Panc1 (cell line): ENCODE data around the gene KRTAP5-3. TPM values are rescaled to one million over a fixed set of nuclear protein-coding genes. Genes with fewer than 3 reads are reported as not detected.

Experiments
- ATAC-seq: fragments of 200-7000 bp; cut with Tn5 transposase; 2 replicates; pipeline ENCODE4 v1.9.1; 2020; ENCODE audit warnings: mild to moderate bottlenecking, moderate library complexity
- BruUV-seq: library from RNA; stranded (reverse); fragments of 400-500 nt; replicated peaks from 2 replicates; lab custom pipeline; 2021; lab: Mats Ljungman, UMichigan
- CTCF ChIA-PET: fragments of 300-600 bp; sonication (Branson Sonifier 250); formaldehyde crosslinking; loops from one replicate; lab custom pipeline; 2022; ENCODE audit warnings: antibody characterized with exemption; lab: Charles Lee
- POLR2A ChIA-PET: fragments of 300-600 bp; sonication (Branson Sonifier 250); formaldehyde crosslinking; loops from one replicate; lab custom pipeline; 2022; ENCODE audit warnings: antibody characterized with exemption; lab: Charles Lee
- DNase-seq: peaks from one replicate; pipeline ENCODE4 v3.0.0-alpha.2; 2010; ENCODE audit warnings: low read depth, low spot score
- H3K27ac ChIP-seq: 2 replicates; pipeline ENCODE4 v1.5.1; 2011; ENCODE audit warnings: mild to moderate bottlenecking, low read length, inconsistent platforms
- H3K27me3 ChIP-seq: fragments of 200-500 bp; sonication (Bioruptor generic); 2 replicates; pipeline ENCODE4 v1.6.0; 2014; ENCODE audit warnings: low read length, inconsistent platforms; ENCODE audit not compliant: control insufficient read depth, insufficient read depth
- H3K36me3 ChIP-seq: fragments of 200-500 bp; sonication (Bioruptor generic); 2 replicates; pipeline ENCODE4 v1.5.1; 2014; ENCODE audit warnings: inconsistent platforms, mild to moderate bottlenecking, low read length, moderate library complexity; ENCODE audit not compliant: control insufficient read depth, insufficient read depth
- H3K4me1 ChIP-seq: 2 replicates; pipeline ENCODE4 v1.5.1; 2011; ENCODE audit warnings: inconsistent platforms, mild to moderate bottlenecking, low read length, moderate library complexity; ENCODE audit not compliant: control insufficient read depth, insufficient read depth
- H3K4me3 ChIP-seq, 2 experiments: 2 replicates each; pipeline ENCODE4 v1.5.1; 2011 to 2012; ENCODE audit warnings: low read depth in 2 of 2, low read length in 2 of 2, mild to moderate bottlenecking in 2 of 2, inconsistent platforms in 1 of 2, moderate library complexity in 1 of 2
- H3K9me3 ChIP-seq: fragments of 200-500 bp; sonication (Bioruptor generic); 2 replicates; pipeline ENCODE4 v1.5.1; 2014; ENCODE audit warnings: low read depth, mild to moderate bottlenecking, inconsistent platforms, low read length, moderate library complexity; ENCODE audit not compliant: control insufficient read depth, insufficient read depth
- POLR2AphosphoS5 ChIP-seq: IDR thresholded peaks from 2 replicates; pipeline ENCODE4 v1.6.1; 2012; ENCODE audit warnings: mild to moderate bottlenecking, low read depth, low read length, moderate library complexity
- SIN3A ChIP-seq: IDR thresholded peaks from 2 replicates; pipeline ENCODE4 v1.6.1; 2012; ENCODE audit warnings: low read depth, mild to moderate bottlenecking, low read length, moderate library complexity, borderline replicate concordance; ENCODE audit not compliant: insufficient read depth
- TCF7L2 ChIP-seq: IDR thresholded peaks from 2 replicates; pipeline ENCODE4 v1.6.1; 2011; ENCODE audit warnings: mild to moderate bottlenecking, low read depth, low read length, inconsistent platforms
- in situ Hi-C: cut with HindIII; loops from 2 replicates; pipeline ENCODE4 v1.10.0; 2016; ENCODE audit warnings: low sequenced_read_pairs, low pct_unique_long_range_greater_than_20kb
- intact Hi-C: fragments of 100-400 bp; cut with micrococcal nuclease; formaldehyde crosslinking; loops from one replicate; pipeline ENCODE4 v1.10.0; 2022; ENCODE audit not compliant: unreplicated experiment
- total RNA-seq: library from RNA; stranded (reverse); gene quantifications from one replicate; pipeline ENCODE4 v1.2.1, GENCODE V29; 2021; ENCODE audit not compliant: unreplicated experiment
- TF ChIP-seq, protein P1 (sequence below): fragments of 450-650 bp; IDR thresholded peaks from 2 replicates; pipeline ENCODE4 v1.5.1; 2017; ENCODE audit warnings: mild to moderate bottlenecking
- TF ChIP-seq, protein P2 (sequence below), 2 experiments: IDR thresholded peaks; 2 replicates each; pipeline ENCODE4 v1.6.1; 2011 to 2012; ENCODE audit warnings: low read depth in 2 of 2, control low read depth in 1 of 2, low read length in 1 of 2, mild to moderate bottlenecking in 1 of 2, moderate library complexity in 1 of 2; ENCODE audit not compliant: insufficient read depth in 1 of 2

KRTAP5-3 gene
- total RNA-seq, 1 experiment from 2014 or later = not detected

DNA sequence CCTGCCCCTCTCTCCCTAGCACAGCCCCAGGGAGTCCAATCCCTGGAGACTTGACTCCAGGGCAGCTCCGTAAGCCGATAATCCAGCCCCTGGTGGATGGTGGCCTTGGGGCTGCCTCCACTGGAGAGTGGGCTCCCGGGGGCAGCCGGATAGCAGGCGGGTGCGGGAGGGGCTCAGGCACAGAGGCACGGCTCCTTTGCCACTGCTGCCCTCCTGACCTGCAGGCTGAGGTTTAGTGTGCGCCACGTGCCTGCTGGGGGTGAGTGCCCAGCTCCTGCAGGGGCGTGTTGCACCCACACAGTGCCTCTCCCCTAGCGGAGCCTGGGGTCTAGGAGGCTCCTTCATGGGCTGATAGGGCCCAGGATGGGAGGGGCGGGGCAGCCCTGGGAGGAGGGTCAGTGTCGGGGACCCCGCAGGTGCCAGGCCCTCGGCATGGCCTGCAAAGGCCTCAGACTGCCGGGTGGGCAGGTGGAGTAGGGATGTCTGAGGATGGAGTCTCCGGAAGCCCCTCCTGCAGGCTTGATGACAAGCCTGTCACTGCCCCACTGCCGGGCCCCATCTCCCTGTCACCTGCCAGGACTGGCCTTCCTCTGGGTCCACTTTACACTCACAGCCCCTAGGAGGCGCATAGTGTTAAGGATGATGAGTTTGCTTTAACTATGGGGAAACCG lies 41.7 kb downstream of the KRTAP5-3 start:
- H3K36me3 ChIP-seq = no peaks in the 10 kb centered on the region
- no peak overlapping the region for H3K4me3 ChIP-seq
- H3K27me3 ChIP-seq = no peaks in the 10 kb centered on the region
- CTCF ChIA-PET = interaction anchor here (1.9 kb wide), 1 partner anchor 20 kb away, joined by 8 read pairs; no protein-coding TSS in a partner anchor
- H3K4me1 ChIP-seq = peaks cover 9% of the 10 kb centered on the region
- ATAC-seq = no peak; the same call in 1 of the 2 replicates
- BruUV-seq = no TSS peak
- intact Hi-C loops = no loop called here
- no peak for DNase-seq
- TF ChIP-seq POLR2AphosphoS5 = no peak
- TF ChIP-seq TCF7L2 = no peak
- TF ChIP-seq, protein P1, sequence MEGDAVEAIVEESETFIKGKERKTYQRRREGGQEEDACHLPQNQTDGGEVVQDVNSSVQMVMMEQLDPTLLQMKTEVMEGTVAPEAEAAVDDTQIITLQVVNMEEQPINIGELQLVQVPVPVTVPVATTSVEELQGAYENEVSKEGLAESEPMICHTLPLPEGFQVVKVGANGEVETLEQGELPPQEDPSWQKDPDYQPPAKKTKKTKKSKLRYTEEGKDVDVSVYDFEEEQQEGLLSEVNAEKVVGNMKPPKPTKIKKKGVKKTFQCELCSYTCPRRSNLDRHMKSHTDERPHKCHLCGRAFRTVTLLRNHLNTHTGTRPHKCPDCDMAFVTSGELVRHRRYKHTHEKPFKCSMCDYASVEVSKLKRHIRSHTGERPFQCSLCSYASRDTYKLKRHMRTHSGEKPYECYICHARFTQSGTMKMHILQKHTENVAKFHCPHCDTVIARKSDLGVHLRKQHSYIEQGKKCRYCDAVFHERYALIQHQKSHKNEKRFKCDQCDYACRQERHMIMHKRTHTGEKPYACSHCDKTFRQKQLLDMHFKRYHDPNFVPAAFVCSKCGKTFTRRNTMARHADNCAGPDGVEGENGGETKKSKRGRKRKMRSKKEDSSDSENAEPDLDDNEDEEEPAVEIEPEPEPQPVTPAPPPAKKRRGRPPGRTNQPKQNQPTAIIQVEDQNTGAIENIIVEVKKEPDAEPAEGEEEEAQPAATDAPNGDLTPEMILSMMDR = no peak; the same call in 1 of the 2 replicates
- TF ChIP-seq, protein P2, sequence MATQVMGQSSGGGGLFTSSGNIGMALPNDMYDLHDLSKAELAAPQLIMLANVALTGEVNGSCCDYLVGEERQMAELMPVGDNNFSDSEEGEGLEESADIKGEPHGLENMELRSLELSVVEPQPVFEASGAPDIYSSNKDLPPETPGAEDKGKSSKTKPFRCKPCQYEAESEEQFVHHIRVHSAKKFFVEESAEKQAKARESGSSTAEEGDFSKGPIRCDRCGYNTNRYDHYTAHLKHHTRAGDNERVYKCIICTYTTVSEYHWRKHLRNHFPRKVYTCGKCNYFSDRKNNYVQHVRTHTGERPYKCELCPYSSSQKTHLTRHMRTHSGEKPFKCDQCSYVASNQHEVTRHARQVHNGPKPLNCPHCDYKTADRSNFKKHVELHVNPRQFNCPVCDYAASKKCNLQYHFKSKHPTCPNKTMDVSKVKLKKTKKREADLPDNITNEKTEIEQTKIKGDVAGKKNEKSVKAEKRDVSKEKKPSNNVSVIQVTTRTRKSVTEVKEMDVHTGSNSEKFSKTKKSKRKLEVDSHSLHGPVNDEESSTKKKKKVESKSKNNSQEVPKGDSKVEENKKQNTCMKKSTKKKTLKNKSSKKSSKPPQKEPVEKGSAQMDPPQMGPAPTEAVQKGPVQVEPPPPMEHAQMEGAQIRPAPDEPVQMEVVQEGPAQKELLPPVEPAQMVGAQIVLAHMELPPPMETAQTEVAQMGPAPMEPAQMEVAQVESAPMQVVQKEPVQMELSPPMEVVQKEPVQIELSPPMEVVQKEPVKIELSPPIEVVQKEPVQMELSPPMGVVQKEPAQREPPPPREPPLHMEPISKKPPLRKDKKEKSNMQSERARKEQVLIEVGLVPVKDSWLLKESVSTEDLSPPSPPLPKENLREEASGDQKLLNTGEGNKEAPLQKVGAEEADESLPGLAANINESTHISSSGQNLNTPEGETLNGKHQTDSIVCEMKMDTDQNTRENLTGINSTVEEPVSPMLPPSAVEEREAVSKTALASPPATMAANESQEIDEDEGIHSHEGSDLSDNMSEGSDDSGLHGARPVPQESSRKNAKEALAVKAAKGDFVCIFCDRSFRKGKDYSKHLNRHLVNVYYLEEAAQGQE (IDR thresholded peaks at IDR 0.05; ENCODE audit: insufficient read depth in 1 of 2, low read depth in 2 of 2, low read length in 1 of 2) = no peak
- no peak for TF ChIP-seq SIN3A
- H3K27ac ChIP-seq = no peak overlapping the region
- in situ Hi-C loops = no loop called here
- POLR2A ChIA-PET = interaction anchor here (0.5 kb wide), 1 partner anchor 40 kb away, joined by 4 read pairs; no protein-coding TSS in a partner anchor
- H3K9me3 ChIP-seq = no peaks in the 10 kb centered on the region

DNA sequence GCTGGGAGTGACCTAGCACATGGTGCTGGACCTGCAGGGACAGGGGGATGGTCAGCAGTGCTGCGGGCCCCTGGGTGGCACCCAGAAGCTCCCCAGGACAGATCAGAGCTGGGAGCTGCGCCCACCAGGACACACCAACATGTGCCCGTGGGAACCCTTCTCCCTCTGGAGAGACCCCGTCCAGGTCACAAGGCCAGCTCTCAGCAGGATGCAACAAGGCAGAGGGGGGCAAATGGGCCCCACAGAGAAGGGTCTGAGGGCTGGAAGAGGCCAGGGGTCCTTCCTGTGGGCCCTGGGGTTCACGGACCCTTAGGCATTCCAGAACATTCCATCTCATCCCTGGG lies 42.4 kb downstream of the KRTAP5-3 start:
- no TSS peak for BruUV-seq
- TF ChIP-seq, protein P1 = no peak
- TF ChIP-seq TCF7L2 (no peak), POLR2AphosphoS5 (no peak), SIN3A (no peak)
- TF ChIP-seq, protein P2 (IDR thresholded peaks at IDR 0.05; ENCODE audit: insufficient read depth in 1 of 2, low read depth in 2 of 2, low read length in 1 of 2) = no peak
- DNase-seq = no peak
- POLR2A ChIA-PET = interaction anchor here (0.5 kb wide), 1 partner anchor 40 kb away, joined by 4 read pairs; no protein-coding TSS in a partner anchor
- Histone ChIP-seq H3K4me1 (peaks cover 5% of the 10 kb centered on the region), H3K4me3 (no peak overlapping the region), H3K27me3 (no peaks in the 10 kb centered on the region), H3K36me3 (no peaks in the 10 kb centered on the region), H3K9me3 (no peaks in the 10 kb centered on the region), H3K27ac (no peak overlapping the region)
- CTCF ChIA-PET = interaction anchor here (0.7 kb wide), 1 partner anchor 129 kb away, joined by 3 read pairs; no protein-coding TSS in a partner anchor
- no peak for ATAC-seq
- in situ Hi-C loops = no loop called here
- intact Hi-C loops = no loop called here
